Rectal smooth muscle tissue (tissue), 1 donor: ENCODE measurements around the gene RFX1.

Experiments used
- H3K27ac ChIP-seq: one replicate; pipeline ENCODE4 v1.7.0; 2013; ENCODE audit warnings: low read depth, low read length, inconsistent platforms
- H3K27me3 ChIP-seq: one replicate; pipeline ENCODE4 v1.7.0; 2013; ENCODE audit warnings: low read length; ENCODE audit not compliant: control insufficient read depth, insufficient read depth
- H3K36me3 ChIP-seq: one replicate; pipeline ENCODE4 v1.7.0; 2013; ENCODE audit warnings: low read length; ENCODE audit not compliant: control insufficient read depth, insufficient read depth
- H3K4me1 ChIP-seq: one replicate; pipeline ENCODE4 v1.7.0; 2013; ENCODE audit warnings: low read length; ENCODE audit not compliant: control insufficient read depth, insufficient read depth
- H3K4me3 ChIP-seq: one replicate; pipeline ENCODE4 v1.7.0; 2013; ENCODE audit warnings: low read length
- H3K9ac ChIP-seq: one replicate; pipeline ENCODE4 v1.7.0; 2013; ENCODE audit warnings: low read length

The RFX1 gene

GRCh38 chr19:13987101-13987890, 18.8 kb downstream of the RFX1 start:
- no peaks in the 10 kb centered on the region for H3K27me3 ChIP-seq
- no peak overlapping the region for H3K9ac ChIP-seq
- H3K27ac ChIP-seq: peak overlapping the region; percentile 38
- peak overlapping the region; percentile 11 for H3K4me3 ChIP-seq
- no peaks in the 10 kb centered on the region for H3K4me1 ChIP-seq
- H3K36me3 ChIP-seq: no peaks in the 10 kb centered on the region

DNA sequence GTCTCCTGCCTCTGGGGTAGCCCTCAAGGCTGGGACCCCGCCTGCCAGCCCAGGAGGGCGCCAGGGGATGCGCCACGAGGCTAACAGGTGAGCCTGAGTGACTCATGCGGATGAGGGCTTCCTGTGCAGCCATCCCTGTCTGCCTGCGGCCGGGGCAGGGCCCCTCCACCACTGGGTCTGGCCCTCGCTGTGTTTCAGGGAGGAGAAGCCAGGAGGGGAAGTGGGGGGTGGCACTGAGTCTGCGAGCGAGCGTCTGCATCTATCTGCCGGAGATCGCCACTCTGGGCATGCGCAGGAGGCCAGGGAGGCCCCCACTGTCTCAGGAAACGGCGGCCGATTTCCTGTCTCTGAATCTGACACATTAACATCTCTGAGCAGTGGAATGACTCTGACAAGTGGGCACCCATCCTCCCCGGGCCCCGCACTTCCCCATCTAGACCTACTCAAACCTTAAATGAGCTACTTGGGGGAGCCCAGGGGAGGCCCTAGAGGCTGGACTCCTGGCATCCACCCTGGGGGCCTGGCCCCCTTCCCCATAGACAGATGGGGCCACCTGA, 19.7 kb downstream of the RFX1 start:
- H3K4me3 ChIP-seq: peak overlapping the region; percentile 11

DNA sequence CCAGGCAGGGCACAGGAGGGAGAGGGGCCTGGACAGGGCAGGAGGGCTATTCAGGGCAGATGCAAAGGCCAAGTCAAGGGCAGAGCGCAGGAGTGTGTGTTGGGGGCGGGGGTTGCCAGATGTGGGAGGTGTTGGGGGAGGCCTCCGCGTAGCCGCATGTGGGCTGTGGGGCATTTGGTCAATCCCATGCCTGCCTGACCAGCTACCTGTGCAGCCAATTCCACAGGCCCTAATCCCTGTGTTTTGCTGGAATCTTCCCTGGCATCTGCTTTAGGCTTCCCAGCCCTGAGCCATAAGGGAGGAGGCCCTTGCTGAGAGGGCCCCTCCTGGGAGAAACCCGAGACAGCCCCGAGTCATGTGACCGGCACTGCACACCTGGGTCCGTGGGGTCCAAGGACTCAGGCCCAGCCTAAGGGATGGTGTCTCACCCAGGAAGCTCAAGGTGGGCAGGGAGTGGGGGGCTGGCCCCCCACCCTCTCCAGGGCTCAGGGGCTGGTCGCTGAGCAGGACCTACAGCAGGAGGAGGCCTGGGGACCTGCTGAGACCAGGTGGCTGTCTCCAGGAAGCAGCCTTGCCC, 20.3 kb downstream of the RFX1 start:
- H3K27me3 ChIP-seq: no peaks in the 10 kb centered on the region
- H3K4me3 ChIP-seq: peak overlapping the region; percentile 11
- no peaks in the 10 kb centered on the region for H3K4me1 ChIP-seq
- H3K27ac ChIP-seq: no peak overlapping the region
- no peaks in the 10 kb centered on the region for H3K36me3 ChIP-seq
- no peak overlapping the region for H3K9ac ChIP-seq

More for the DNA sequence above, 19.7 kb downstream of the RFX1 start:
- Histone ChIP-seq H3K36me3 (no peaks in the 10 kb centered on the region), H3K27me3 (no peaks in the 10 kb centered on the region), H3K4me1 (no peaks in the 10 kb centered on the region), H3K9ac (no peak overlapping the region), H3K27ac (peak overlapping the region; percentile 38)

DNA sequence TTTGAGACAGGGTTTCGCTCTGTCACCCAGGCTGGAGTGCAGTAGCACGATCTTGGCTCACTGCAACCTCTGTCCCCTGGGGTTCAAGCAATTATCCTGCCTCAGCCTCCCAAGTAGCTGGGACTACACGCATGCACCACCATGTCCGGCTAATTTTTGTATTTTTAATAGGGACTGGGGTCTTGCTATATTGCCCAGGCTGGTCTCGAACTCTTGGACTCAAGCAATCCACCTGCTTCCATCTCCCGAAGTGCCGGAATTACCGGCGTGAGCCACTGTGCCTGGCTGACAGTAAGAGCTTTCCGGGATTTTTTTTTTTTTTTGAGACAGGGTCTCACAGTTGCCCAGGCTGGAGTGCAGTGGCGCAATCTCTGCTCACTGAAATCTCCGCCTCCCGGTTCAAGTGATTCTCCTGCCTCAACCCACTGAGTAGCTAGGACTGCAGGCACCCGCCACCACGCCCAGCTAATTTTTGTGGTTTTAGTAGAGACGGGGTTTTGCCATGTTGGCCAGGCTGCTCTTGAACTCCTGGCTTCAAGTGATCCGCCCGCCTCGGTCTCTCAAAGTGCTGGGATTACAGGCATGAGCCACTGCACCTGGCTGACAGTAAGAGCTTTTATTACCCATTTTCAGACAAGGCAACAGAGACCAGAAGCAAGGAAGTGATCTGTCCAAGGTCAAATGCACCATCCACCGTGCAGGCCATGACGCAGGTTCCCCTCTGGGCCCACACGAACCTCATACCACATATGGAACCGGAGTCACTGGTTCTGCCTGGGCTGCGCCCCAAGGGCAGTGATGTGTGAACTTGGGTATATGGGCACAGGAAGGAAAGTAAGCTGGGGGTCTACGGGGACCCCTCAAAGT, 21.0 kb downstream of the RFX1 start:
- Histone ChIP-seq H3K27me3 (no peaks in the 10 kb centered on the region), H3K9ac (no peak overlapping the region), H3K27ac (no peak overlapping the region), H3K4me1 (no peaks in the 10 kb centered on the region), H3K36me3 (no peaks in the 10 kb centered on the region), H3K4me3 (no peak overlapping the region)

DNA sequence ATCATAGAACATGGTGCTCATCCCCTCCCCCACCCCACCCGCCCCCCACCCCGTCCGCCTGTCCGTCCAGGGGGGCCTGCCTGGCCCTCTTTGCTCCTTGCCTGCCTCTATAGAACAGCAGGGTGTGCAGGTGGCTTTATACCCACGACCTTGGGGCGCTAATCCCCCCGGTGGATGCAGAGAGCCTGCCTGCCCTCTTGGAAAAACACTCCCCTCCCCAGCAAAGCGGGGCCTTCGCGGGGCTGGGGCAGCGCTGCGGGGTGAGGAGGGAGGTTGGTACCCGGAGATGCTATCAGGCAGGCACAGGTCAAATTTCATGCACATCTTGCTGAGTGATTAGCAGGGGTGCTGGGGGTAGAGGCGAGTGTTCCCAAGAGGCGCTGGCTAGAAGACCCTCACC, 21.9 kb downstream of the RFX1 start:
- peaks cover 3% of the 10 kb centered on the region for H3K4me1 ChIP-seq
- H3K9ac ChIP-seq: no peak overlapping the region
- H3K36me3 ChIP-seq: no peaks in the 10 kb centered on the region
- no peak overlapping the region for H3K4me3 ChIP-seq
- H3K27me3 ChIP-seq: peaks cover 3% of the 10 kb centered on the region
- H3K27ac ChIP-seq: no peak overlapping the region

- Histone ChIP-seq H3K4me1 (peaks cover 4% of the 10 kb centered on the region), H3K4me3 (no peak overlapping the region), H3K9ac (no peak overlapping the region), H3K27me3 (peaks cover 3% of the 10 kb centered on the region), H3K36me3 (no peaks in the 10 kb centered on the region), H3K27ac (no peak overlapping the region)
Measured at GRCh38 chr19:13983213-13983889, 22.8 kb downstream of the RFX1 start.

- no peaks in the 10 kb centered on the region for H3K36me3 ChIP-seq
- peaks cover 3% of the 10 kb centered on the region for H3K27me3 ChIP-seq
- no peak overlapping the region for H3K9ac ChIP-seq
- peaks cover 8% of the 10 kb centered on the region for H3K4me1 ChIP-seq
- H3K4me3 ChIP-seq: no peak overlapping the region
- no peak overlapping the region for H3K27ac ChIP-seq
Measured at GRCh38 chr19:13982773-13983172, 23.3 kb downstream of the RFX1 start.

GRCh38 chr19:13981988-13982501, 24.1 kb downstream of the RFX1 start:
- Histone ChIP-seq H3K36me3 (no peaks in the 10 kb centered on the region), H3K9ac (no peak overlapping the region), H3K4me3 (no peak overlapping the region), H3K4me1 (peaks cover 8% of the 10 kb centered on the region), H3K27ac (no peak overlapping the region), H3K27me3 (peaks cover 3% of the 10 kb centered on the region)

DNA sequence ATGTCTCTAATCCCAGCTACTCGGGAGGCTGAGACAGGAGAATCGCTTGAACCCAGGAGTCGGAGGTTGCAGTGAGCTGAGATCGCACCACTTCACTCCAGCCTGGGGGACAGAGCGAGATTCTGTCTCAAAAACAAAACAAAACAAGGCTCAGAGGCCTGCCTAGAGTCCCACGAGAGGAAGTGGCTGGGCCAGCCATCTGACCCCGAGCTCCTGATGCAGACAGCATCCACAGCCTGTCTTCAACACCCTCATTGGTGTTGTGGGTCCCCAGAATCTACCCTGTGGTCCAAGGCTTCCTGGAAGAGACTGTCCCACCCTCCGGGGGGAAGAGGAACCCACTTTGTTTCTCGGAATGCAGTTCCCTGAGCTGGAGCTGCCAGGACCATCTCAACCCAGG, 24.7 kb downstream of the RFX1 start:
- Histone ChIP-seq H3K4me1 (peaks cover 8% of the 10 kb centered on the region), H3K4me3 (no peak overlapping the region), H3K27ac (no peak overlapping the region), H3K27me3 (peaks cover 3% of the 10 kb centered on the region), H3K9ac (no peak overlapping the region), H3K36me3 (no peaks in the 10 kb centered on the region)

- Histone ChIP-seq H3K4me3 (no peak overlapping the region), H3K27me3 (peaks cover 3% of the 10 kb centered on the region), H3K4me1 (peaks cover 8% of the 10 kb centered on the region), H3K9ac (no peak overlapping the region), H3K27ac (no peak overlapping the region), H3K36me3 (no peaks in the 10 kb centered on the region)
Measured at GRCh38 chr19:13981021-13981420, 25.1 kb downstream of the RFX1 start.

DNA sequence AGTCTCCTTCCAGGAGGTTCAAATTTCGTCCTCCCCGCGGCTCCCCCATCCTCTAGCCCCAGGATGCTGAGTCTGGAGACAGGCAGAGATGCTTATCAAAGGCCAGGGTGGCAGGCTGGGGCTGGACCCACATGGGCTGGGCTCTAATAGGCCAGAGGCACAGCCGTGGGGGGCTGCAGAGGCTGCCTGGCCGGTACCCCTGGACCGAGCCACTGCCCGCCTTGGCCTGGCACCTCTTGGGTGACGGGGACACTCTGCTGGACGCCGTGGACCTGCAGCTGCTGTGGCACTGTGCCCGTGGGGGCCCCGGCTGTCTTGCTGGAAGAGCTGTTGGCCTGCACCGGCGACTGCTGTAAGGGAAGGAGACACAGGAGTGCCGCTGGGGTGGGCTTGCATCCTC, 25.8 kb downstream of the RFX1 start:
- H3K9ac ChIP-seq: no peak overlapping the region

More for the DNA sequence above, 25.8 kb downstream of the RFX1 start:
- H3K4me3 ChIP-seq: no peak overlapping the region
- no peaks in the 10 kb centered on the region for H3K36me3 ChIP-seq
- peaks cover 8% of the 10 kb centered on the region for H3K4me1 ChIP-seq
- no peak overlapping the region for H3K27ac ChIP-seq
- peaks cover 3% of the 10 kb centered on the region for H3K27me3 ChIP-seq
